Thyroid gland (tissue), 4 donors: ENCODE data around the gene CENPX.

Experiments
- POLR2A ChIP-seq, 2 donors: fragments of 450-650 bp; IDR thresholded peaks; one replicate each; pipeline ENCODE4 v1.6.1; 2017; ENCODE audit warnings: antibody characterized with exemption in 2 of 2, mild to moderate bottlenecking in 2 of 2, moderate library complexity in 1 of 2
- TF ChIP-seq, protein P1 (sequence below), 6 experiments: fragments of 200-600 bp in 3 of 6; fragments of 450-650 bp in 3 of 6; sonication (generic) in 3 of 6; IDR thresholded peaks; one replicate each; pipeline ENCODE4 v1.5.1; 2016 to 2019; ENCODE audit warnings: antibody characterized with exemption in 6 of 6, mild to moderate bottlenecking in 2 of 6, inconsistent platforms in 1 of 6, moderate library complexity in 1 of 6

DNA sequence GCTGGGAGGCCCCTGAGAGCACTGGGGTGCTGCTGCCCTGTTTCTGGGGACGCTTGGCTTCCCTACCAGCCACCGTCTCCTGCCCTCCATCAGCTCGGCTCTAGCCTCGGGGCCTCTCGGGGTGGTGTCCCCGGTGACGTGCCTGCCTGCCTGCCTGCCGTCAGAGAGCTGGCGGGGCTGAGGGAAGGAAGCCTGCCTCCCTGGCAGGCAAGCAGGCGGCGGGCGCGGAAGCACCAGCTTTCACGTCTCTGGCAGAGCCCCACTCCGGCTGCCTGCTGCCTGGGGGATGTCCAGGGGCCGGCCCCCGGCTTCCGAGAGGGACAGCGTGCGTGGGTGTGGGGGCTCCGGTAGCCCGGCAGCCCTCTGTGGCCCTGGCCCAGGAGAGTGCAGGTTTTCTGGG, 9.3 kb downstream of the CENPX start:
- TF ChIP-seq POLR2A (IDR thresholded peaks at IDR 0.05) = no peak
- TF ChIP-seq, protein P1, sequence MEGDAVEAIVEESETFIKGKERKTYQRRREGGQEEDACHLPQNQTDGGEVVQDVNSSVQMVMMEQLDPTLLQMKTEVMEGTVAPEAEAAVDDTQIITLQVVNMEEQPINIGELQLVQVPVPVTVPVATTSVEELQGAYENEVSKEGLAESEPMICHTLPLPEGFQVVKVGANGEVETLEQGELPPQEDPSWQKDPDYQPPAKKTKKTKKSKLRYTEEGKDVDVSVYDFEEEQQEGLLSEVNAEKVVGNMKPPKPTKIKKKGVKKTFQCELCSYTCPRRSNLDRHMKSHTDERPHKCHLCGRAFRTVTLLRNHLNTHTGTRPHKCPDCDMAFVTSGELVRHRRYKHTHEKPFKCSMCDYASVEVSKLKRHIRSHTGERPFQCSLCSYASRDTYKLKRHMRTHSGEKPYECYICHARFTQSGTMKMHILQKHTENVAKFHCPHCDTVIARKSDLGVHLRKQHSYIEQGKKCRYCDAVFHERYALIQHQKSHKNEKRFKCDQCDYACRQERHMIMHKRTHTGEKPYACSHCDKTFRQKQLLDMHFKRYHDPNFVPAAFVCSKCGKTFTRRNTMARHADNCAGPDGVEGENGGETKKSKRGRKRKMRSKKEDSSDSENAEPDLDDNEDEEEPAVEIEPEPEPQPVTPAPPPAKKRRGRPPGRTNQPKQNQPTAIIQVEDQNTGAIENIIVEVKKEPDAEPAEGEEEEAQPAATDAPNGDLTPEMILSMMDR (IDR thresholded peaks at IDR 0.05) = no peak
